Kidney epithelial cell (primary cell): ENCODE results near the gene DGCR8. TPM values are rescaled to one million over a fixed set of nuclear protein-coding genes. Genes with fewer than 3 reads are reported as not detected.

Experiments used
- DNase-seq: peaks from one replicate; pipeline ENCODE4 v3.0.0-alpha.2; 2010; ENCODE audit warnings: low read depth
- H3K27me3 ChIP-seq: 2 replicates; pipeline ENCODE4 v1.6.0; 2011; ENCODE audit warnings: low read length; ENCODE audit not compliant: control insufficient read depth, insufficient read depth
- H3K36me3 ChIP-seq: 2 replicates; pipeline ENCODE4 v1.5.1; 2011; ENCODE audit warnings: low read length; ENCODE audit not compliant: control insufficient read depth, insufficient read depth
- H3K4me3 ChIP-seq: 2 replicates; pipeline ENCODE4 v1.5.1; 2011; ENCODE audit warnings: low read depth, mild to moderate bottlenecking, control low read depth, low read length
- CTCF ChIP-seq: IDR thresholded peaks from 2 replicates; pipeline ENCODE4 v1.5.1; 2011; ENCODE audit warnings: mild to moderate bottlenecking, moderate library complexity, low read length, control low read depth, inconsistent platforms; ENCODE audit not compliant: insufficient read depth, poor library complexity, severe bottlenecking
- total RNA-seq: library from RNA; depleted of rRNA; stranded (reverse); fragments of >200 nt; gene quantifications from 2 replicates; pipeline ENCODE4 v1.2.3, GENCODE V29; 2015

Gene DGCR8
- total RNA-seq, 1 donor from 2014 or later: 34.0 TPM

GRCh38 chr22:20107471-20107901 lies 27.4 kb downstream of the DGCR8 start:
- no peak overlapping the region for H3K4me3 ChIP-seq
- TF ChIP-seq CTCF: no peak
- H3K27me3 ChIP-seq: no peaks in the 10 kb centered on the region
- no peak for DNase-seq
- peaks cover 7% of the 10 kb centered on the region for H3K36me3 ChIP-seq

GRCh38 chr22:20107951-20108756 lies 28.1 kb downstream of the DGCR8 start:
- TF ChIP-seq CTCF: no peak
- DNase-seq: no peak

GRCh38 chr22:20108757-20109230 lies 28.8 kb downstream of the DGCR8 start:
- TF ChIP-seq CTCF: no peak
- Histone ChIP-seq H3K36me3 (peaks cover 10% of the 10 kb centered on the region), H3K27me3 (no peaks in the 10 kb centered on the region), H3K4me3 (no peak overlapping the region)
- DNase-seq: no peak

More at GRCh38 chr22:20107951-20108756, 28.1 kb downstream of the DGCR8 start:
- no peaks in the 10 kb centered on the region for H3K27me3 ChIP-seq
- peaks cover 9% of the 10 kb centered on the region for H3K36me3 ChIP-seq
- no peak overlapping the region for H3K4me3 ChIP-seq

- Histone ChIP-seq H3K36me3 (peaks cover 10% of the 10 kb centered on the region), H3K27me3 (no peaks in the 10 kb centered on the region), H3K4me3 (no peak overlapping the region)
- no peak for TF ChIP-seq CTCF
- DNase-seq: no peak
These were observed 29.6 kb downstream of the DGCR8 start for GRCh38 chr22:20109411-20110358.

GRCh38 chr22:20110359-20110985 lies 30.4 kb downstream of the DGCR8 start:
- no peak for DNase-seq
- TF ChIP-seq CTCF: no peak
- Histone ChIP-seq H3K36me3 (peaks cover 12% of the 10 kb centered on the region), H3K27me3 (no peaks in the 10 kb centered on the region), H3K4me3 (no peak overlapping the region)
